ENCODE data around the gene LAPTM5.

The LAPTM5 gene

GRCh38 chr1:30712583-30712982, 45.0 kb downstream of the LAPTM5 start:
- DNase-seq, result no peak

DNA sequence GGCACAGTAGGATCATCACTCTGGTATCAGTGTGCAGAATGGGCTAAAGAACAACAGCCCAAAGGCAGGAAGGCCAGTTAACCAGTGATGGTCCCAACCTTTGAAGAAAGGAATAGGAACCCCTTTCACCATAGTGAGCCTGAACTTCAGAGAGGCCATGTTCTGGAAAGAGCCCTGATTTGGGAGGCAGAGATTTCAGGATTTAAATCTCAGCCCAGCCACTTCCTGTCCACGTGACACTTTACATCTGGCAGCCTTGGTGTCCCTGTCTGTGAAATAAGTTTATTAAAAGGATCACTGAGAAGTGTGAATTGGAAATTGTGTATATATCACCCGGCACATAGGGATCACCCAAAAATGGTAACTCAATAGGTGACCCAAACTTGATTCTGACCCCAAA, 47.2 kb downstream of the LAPTM5 start:
- no peak for DNase-seq

- DNase-seq, result no peak
Observed at GRCh38 chr1:30708361-30708728, 49.2 kb downstream of the LAPTM5 start.

GRCh38 chr1:30707412-30708360, 49.9 kb downstream of the LAPTM5 start:
- DNase-seq, result peak; percentile 27

DNA sequence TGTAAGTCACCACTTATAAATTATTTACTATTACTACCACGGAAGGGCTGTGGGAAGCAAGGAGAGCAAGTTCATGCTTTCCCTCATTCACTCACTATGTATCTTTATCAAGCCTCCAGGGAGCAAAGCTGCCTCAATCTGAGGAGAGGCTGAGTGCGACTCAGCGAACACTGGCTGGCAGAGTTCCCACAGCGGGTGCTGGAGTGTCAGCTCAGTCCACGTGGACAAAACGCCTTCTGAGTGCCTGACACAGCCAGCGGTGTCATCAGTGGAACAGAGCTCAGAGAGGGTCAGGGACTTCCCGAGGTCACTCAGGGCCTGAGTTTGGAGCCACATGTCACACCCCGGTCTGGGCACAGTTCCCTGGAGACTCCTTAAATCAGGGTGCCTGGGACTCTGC, 51.0 kb downstream of the LAPTM5 start:
- DNase-seq, result no peak

- DNase-seq, result no peak
Observed at GRCh38 chr1:30705698-30706097, 51.9 kb downstream of the LAPTM5 start.

- no peak for DNase-seq
Observed at GRCh38 chr1:30704765-30705509, 52.6 kb downstream of the LAPTM5 start.

DNA sequence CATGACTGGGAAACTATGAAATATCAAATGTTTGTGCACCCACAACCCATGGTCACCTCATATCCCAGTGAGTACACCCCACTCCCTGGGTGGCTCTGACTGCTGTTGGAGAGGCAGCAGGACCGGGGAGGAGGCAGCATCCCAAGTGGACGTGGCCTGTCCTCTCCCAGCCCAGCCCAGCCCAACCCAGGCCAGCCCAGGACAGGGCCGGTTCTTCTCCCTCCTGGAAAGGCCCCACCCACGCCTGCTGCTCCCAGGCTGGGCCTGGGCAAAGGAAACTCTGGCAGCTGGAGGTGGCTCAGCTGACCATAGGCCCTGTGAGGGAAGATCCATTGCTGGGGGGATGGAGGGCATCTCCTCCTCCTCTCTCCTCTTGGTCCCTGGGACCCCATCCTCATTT, 53.3 kb downstream of the LAPTM5 start:
- no peak for DNase-seq

- no peak for DNase-seq
Observed at GRCh38 chr1:30702823-30703222, 54.8 kb downstream of the LAPTM5 start.

GRCh38 chr1:30701258-30701633, 56.3 kb downstream of the LAPTM5 start:
- no peak for DNase-seq

DNA sequence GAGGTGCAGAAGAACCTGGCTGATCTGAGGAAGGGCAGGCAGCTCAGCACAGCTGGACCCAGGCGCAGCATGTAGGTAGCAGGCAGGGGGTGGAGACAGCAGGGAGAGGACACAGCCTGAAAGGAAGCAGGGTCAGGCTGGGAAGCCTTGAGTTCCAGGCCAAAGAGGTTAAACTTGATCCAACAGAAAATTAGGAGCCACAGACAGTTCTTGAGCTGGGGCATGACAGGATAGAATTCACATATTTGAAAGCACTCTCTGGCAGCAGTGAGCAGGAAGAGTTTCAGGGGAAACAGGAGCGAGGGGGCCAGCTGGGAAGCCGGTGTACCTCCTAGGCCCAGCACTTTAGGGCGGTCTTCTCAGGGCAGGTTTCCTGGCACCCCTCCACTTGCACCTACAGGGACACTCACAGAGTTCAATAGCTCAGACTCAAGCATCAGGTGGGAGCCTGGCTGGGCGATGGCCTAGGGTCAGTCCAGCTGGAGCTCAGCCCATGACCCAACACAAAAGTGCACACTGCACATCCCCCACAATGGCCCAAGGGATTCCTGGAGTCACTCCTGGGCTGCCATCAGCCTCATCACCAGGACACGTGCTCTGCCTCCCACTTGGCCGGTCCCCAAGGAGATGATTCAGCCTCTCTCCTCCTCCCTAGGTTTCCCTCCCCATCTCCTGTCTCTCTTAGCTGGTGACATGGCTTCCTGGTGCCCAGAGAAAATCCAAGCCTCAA, 56.9 kb downstream of the LAPTM5 start:
- no peak for DNase-seq

DNA sequence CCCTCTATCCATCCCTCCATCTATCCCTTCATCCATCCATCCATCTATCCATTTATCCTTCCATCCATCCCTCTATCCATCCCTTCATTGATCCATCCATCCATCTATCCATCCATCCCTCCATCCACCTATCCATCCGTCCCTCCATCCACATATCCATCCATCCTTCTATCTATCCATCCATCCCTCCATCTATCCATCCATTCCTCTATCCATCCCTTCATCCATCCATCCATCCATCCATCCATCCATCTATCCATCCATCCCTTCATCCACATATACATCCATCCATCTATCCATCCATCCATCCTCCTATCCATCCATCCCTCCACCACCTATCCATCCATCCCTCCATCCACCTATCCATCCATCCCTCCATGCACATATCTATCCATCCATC, 57.8 kb downstream of the LAPTM5 start:
- DNase-seq, result no peak

- no peak for DNase-seq
Observed at GRCh38 chr1:30698401-30698981, 59.1 kb downstream of the LAPTM5 start.

- no peak for DNase-seq
Observed at GRCh38 chr1:30697571-30698376, 59.8 kb downstream of the LAPTM5 start.

DNA sequence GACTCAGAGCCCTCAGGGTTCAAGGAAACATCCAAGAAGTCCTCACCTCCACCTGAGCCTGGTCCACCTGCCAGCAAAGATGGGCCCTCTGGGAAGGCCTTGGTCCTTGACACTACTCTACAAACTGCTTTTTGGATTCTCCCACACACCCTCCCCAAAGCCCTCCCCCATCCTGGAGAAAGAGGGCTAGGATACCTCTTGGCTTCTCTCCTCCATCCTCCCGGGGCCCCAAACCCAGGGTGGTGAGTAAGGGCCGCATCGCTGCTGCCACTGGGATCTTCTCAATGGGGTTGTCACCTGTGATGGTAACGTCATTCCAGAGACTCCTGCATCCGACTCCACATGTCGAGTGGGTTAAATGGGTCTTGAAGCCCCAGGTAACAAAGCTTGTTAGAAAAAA, 60.7 kb downstream of the LAPTM5 start:
- no peak for DNase-seq

- no peak for DNase-seq
Observed at GRCh38 chr1:30695439-30695841, 62.1 kb downstream of the LAPTM5 start.

DNA sequence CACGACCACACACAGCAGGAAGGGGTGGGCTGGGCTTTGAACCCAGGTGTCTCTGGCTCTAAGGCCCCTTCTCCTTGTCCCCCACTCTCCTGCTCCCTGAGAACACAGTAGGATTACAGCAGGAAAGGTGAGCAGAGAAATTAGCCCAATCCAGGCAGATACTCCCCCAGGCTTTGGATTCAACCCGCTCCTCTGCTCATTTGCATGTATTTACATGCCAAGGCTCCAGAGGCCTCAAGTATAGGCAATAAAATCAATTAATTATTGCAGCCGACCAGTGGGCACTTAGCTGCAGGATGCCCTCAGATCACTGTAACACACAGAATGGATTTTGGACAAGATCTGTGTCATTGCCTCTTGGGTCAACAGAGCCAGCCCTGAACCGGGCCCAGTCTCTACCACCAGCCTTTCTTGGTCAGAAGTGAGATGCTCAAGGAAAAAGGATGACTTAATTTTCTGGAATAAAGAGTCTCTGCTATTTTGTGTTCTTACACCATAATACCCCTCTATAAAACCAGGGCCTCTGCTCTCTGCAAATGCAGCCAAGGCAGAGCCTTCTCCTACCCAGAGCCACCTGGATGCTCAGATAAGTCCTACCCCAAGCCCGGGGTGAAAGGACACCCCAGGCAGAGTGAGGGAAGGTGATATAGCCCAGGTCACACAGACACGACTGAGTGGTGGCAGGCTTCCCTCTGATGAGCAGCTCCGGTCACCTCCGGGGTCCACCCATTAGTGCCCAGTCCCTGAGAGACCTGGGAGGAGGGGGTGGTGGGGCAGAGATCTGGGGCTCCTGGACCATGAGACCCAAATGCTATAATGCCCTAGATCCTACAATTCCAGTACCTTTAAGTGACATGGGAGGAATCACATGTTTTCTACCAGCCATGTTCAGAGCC, 63.0 kb downstream of the LAPTM5 start:
- no peak for DNase-seq

GRCh38 chr1:30693822-30694221, 63.8 kb downstream of the LAPTM5 start:
- DNase-seq, result no peak

DNA sequence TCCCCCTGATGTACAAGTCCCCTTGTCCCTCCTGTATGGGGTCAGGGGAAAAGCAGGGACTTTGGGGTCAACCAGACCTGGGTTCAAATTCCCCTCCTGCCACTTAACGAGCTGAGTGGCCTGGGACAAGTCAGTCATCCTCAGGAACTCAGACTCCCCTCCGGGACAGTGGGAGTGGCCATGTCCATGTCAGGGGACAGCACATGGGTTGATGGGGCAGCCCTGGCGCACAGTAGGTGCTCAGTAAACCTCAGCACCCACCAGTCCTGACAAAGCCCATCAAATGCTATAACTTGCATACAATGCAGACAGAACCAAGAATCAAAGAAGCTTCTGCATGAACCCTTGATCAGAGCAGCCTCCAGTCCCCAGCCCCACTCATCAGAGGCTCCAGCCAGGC, 64.2 kb downstream of the LAPTM5 start:
- DNase-seq, result no peak

DNA sequence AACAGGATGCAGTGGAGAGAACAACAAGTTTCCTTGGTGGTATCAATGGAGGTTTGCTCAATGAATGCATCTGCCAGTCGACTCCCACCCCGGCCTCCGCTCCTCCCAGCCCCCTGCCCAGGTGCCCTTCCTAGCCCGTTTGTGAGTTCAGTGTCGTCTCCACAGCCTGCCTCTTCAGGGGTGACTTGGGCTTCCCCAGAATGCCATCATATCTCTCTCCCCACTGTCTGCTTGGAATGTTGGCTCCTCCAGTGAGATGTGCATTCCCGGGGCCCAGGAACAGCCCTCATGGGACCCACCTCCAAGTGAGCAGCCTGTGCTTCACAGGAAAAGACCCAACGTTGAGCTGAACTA, 64.6 kb downstream of the LAPTM5 start:
- DNase-seq, result no peak

DNA sequence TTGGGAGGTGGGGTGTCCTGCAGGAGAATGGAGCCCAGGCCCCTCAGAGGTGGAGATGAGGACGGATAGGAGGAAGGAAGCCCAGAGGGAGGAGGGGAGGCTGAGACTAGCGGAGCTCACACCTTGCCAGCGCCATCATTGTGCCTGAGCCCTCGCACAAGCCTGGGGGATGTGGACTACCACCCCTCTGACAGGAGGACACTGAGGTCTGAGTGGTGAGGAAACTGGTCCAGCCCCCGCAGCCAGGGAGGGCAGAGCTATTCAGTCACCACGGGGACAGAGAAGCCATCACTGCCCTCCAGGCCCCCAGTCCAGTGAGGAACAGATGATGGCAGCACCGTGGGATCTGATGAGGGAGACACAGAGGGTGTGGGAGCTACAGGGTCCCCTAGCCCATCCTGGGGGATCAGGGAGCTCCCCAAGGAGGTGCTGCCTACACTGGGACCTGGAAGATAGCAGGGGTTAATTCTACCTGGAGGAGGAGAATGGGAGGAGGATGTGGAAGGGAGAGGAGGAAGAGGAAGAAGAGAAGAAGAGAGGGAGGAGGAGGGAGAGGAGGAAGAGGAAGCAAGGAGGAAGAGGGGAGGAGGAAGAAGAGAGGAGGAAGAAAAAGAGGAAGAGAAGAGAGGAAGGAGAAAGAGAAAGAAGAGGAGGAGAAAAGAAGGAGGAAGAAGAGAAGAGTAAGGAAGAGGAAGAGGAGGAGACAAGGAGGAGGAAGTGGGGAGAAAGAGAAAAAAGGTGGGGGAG, 65.2 kb downstream of the LAPTM5 start:
- DNase-seq, result no peak
